Endometrium (tissue), 2 donors: ENCODE results near the gene SELENOH.
A peak's percentile ranks its signal among the peaks of the same experiment; 100 is the strongest.
"Not testable (repeated sequence)": the region's sequence is repeated elsewhere in the genome, so short reads cannot be mapped to it uniquely, and the experiment has no call there.

ENCODE experiments used
- FAIRE-seq: peaks from 2 replicates; lab custom pipeline; 2012; peaks lifted over from hg19 to GRCh38; lab: Jason Lieb, UNC
- donor health status: control.
- donor health status: control.

SELENOH gene, protein sequence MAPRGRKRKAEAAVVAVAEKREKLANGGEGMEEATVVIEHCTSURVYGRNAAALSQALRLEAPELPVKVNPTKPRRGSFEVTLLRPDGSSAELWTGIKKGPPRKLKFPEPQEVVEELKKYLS

DNA sequence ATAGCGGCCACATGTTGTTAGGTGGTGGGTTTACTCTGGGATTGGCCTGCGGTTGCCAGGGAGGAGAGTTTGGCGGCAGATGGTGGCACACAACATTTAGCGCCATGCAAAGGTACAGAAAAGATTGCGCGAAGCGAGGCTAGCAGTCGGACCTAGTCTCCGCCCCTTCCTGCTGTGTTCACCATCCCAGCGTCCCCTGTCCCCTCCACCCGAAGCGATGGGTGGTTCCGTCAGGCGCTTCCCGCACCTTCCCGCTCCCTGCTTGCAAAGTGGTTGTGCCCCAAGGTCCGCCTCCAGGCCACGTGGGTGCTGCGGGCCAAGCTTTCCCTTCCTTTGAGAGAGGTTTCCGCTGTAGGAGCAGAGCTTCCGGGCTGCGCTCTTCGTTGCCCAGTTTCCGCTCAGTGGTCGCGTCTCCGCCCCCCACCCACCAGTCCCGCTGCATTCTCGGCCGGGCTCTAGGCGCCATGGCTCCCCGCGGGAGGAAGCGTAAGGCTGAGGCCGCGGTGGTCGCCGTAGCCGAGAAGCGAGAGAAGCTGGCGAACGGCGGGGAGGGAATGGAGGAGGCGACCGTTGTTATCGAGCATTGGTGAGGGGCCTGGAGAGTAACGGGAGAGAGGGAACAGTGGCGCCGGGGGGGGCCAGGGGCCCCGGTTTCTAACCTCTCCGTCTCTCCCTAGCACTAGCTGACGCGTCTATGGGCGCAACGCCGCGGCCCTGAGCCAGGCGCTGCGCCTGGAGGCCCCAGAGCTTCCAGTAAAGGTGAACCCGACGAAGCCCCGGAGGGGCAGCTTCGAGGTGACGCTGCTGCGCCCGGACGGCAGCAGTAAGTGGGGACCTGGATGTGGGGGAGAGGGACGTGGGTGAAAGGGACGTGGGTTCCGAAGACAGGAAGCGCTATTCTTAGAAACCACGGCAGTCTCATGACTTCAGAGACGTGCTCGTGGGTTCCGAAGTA is at the start of gene SELENOH:
Gene SELENOH (plus strand): TSS at position 360 of the 955 bp plus-strand sequence. CDS start 105 bp downstream, at position 465.
- peak; percentile 33 for FAIRE-seq

DNA sequence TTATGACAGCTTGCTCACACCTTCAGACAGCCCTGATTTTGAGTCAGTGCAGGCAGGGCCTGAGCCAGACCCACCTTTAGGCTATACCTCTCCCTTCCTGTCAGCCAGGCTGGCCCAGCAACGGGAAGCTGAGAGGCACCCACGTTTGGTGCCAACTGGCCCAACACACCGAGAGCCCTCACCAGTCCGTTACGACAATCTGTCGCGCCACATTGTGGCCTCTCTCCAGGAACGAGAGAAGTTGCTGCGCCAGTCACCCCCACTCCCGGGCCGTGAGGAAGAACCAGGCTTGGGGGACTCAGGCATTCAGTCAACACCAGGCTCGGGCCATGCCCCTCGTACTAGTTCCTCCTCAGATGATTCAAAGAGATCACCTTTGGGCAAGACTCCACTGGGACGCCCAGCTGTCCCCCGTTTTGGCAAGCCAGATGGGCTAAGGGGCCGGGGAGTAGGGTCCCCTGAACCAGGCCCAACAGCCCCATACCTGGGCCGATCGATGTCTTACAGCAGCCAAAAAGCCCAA is 42.4 kb upstream of the SELENOH start:
- FAIRE-seq = no peak

DNA sequence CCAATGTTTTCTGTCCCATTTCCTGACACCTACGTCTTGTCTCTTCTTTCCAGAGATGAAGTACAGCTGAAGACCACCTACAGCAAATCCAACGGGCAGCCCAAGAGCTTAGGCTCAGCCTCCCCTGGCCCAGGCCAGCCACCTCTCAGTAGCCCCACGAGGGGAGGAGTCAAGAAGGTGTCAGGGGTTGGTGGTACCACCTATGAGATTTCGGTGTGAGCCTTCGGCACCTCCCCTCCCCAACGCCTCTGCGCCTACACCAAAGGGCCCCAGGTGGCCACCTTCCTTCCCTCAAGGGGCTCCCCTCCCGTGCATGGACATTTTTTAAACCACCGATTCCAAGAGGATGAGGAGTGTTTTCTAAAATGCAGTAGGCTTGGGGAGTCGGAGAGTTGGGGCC is 41.5 kb upstream of the SELENOH start:
- FAIRE-seq = no peak

DNA sequence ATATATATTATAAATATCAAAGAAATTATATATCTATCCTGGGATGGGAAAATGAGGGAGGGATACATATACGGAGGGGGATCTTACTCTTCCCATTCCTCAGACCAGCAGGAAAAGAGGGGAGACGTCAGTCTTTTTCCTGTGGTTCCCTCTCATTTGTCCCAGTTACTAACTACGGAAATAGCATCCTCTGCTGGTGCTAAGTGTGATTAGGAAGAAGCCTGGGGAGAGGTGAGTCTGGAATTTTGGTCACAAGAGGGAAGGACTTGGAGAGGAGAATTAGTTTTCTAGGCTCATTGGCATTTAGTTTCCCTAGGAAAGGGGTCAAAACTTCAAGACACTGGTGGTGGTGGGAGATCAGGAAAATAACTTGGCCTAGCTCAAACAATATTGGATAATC is 40.9 kb upstream of the SELENOH start:
- no peak for FAIRE-seq

DNA sequence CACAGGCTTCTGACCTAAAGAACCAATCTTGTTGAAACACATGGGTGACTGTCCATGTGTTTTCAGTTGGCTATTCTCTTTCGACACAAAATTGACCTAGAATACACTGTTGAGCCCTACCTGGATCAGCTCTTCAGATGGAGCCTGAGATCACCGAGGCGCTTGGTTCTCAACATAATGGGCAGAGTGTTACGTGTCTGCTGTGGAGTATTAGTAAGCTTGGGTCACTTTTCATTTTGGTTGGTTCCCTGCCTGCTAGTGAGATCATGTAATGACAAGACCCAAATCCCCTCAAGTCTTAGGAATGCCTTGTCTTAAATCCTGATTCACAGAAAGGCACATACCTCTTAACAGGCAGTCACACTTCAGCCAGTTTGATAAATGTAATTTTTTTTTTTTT is 38.0 kb upstream of the SELENOH start:
- FAIRE-seq = no peak

DNA sequence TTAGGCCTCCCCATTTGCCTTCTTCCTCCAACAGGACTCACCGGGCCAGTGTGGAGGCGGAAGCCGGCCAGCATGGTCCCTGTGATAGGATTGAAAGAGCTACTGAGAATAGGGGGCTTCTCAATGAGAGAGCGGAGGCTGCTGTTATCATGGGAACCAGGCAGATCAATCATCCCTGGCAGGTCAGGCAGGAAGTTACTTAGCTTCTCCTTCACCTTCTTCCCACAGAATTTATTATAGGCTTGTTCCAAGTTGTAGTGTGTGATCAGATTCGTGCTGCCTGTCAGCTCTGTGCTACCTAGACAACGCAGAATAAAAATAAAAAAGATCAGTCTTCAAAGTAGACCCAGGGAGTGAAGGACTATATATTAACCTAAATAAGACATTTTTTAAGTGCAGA is 36.4 kb upstream of the SELENOH start:
- FAIRE-seq = no peak

DNA sequence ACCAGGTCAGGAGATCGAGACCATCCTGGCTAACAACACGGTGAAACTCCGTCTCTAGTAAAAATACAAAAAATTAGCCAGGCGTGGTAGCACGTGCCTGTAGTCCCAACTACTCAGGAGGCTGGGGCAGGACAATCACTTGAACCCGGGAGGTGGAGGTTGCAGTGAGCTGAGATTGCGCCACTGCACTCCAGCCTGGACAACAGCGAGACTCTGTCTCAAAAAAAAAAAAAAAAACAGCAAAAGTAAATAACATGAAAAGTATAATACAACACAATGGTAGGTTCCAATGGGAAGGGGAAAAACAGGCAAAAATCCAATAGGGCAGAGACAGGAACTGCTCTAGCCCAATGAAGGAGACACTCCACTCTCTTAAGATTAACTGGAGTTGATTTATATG is 35.9 kb upstream of the SELENOH start:
- FAIRE-seq = not testable (repeated sequence)

DNA sequence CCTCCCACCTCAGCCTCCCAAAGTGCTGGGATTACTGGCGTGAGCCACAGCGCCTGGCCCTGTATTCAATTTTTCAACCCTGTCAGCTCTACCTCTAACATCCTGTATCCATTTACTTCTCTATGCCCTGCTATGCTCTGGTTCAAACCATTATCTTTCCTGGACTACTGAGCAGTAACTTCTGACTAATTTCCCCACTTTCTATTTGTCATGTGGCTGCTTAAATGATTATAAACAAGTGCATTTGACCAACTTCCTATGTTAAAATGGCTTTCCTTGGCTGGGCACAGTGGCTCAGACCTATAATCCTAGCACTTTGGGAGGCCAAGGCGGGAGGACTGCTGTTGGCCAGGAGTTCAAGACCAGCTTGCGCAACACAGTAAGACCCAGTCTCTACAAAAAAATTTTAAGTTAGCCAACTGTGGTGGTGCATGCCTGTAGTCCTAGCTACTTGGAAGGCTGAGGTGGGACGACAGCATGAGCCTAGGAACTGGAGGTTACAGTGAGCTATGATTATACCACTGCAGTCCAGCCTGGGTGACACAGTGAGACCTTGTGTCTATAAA is 31.4 kb upstream of the SELENOH start:
- FAIRE-seq = no peak

DNA sequence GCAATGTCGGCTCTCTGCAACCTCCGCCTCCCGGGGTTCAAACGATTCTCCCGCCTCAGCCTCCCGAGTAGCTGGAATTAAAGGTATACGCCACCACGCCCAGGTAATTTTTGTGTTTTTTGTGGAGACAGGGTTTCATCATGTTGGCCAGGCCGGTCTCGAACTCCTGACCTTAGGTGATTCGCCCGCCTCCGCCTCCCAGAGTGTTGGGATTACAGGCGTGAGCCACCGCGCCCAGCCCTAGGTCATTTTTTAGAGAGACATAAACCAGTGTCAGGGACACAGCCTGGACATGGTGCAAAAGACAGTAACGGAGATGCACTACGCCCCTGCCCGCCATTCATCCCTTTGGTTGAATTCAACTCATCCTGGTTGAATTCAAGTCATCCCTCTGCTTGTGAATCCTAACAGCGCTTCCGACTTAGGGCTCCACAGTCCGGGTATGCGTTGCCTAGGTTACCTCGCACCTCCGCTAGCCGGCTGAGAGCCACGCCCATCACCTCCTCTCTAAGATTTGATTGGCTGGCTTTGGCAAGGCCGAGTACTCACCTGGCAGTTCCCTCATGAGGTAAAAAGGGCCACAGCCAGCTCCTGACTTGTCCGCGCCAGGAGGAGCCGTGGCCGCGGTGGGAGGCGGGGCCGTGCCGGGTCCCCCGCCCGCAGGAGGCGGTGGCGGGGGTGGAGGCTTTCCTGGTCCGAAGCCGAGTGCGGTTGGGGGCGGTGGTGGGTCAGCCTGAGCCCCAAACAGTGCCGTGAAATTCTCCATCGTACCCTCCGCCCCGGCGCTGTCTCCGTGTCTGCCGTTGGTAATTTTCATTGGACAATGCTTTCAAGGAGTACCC is 29.7 kb upstream of the SELENOH start, which contains the start of gene MED19:
Gene MED19 (minus strand): TSS at position 802 of the 842 bp plus-strand sequence. CDS start 36 bp downstream, at position 766.
- no peak for FAIRE-seq

DNA sequence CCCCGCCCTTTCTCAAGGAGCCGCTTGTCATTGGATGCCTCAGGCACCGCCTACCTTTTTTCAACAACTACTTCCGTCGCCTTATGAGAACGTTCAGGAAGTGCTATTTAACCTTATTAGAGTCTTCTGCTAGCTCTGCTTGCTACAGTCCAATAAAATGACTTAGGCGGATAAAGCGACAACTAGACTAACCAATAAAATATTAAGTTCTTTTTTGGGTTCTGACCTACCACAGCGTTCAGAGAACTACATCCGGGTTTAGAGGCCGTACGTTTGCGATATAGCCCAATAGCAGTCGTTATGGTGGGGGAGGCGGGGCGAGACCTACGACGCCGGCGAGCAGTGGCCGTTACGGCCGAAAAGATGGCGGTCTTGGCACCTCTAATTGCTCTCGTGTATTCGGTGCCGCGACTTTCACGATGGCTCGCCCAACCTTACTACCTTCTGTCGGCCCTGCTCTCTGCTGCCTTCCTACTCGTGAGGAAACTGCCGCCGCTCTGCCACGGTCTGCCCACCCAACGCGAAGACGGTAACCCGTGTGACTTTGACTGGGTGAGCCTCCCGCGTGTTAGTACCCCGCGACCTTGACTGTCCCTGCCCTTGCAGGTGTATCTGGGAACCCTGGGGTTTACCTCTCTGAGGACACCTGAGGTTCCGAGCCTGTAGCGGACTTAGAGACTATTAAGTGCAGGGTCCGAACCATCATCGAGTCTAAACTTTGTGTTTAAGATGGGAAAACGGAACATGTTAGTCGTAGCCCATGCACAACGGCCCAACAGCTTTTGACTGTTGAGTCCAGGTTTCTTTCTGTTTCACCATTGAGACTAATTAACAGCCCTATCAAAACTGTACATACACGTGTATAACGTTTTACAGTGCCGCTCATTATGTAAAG is 28.8 kb upstream of the SELENOH start, which contains the start of gene TMX2:
Gene TMX2 (plus strand): TSS at position 338 of the 895 bp plus-strand sequence. CDS start 26 bp downstream, at position 364.
- peak; percentile 100 for FAIRE-seq

DNA sequence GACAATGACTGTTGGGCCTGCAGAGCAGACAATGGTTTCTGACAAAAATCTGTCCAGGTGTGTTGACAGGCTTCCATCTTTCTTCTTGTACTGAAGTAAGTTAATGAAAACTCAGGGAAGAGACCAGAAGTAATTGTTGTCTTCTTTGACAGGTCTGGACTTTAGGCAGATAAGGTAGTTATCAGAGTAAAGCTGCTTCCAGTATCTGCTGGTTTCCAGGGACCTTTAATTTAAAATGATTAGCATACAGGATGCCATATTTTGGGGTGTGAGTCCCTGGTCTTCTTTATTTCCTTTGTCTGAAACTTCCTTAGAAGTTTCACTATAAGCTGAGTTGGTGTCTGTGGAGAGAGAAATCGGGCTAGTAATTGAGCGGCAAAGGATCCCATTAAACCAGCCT is 27.5 kb upstream of the SELENOH start:
- FAIRE-seq = no peak

DNA sequence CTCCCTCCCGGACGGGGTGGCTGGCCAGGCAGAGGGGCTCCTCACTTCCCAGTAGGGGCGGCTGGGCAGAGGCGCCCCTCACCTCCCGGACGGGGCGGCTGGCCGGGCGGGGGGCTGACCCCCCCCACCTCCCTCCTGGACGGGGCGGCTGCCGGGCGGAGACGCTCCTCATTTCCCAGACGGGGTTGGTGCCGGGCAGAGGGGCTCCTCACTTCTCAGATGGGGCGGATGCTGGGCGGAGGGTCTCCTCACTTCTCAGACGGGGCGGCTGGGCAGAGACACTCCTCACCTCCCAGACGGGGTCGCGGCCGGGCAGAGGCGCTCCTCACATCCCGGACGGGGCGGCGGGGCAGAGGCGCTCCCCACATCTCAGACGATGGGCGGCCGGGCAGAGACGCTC is 24.6 kb upstream of the SELENOH start:
- FAIRE-seq = not testable (repeated sequence)

DNA sequence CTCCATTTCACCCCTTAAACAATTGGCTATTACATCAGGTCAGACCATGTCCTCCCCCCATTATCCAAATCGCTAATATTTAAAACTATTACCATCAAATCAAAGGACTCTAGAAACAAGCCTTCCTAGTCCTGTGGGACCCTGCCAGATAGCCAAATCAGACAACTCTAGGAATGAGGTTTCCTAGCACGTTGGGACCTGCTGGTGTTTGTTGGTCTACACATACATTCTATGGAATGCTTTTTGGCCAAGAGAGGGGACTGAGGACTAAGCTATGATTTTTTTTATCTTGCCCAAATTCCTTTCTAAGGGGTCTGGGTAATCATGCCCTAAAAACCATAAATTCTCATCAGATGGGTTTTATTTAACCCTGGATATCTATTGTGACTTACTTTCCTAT is 14.1 kb upstream of the SELENOH start:
- no peak for FAIRE-seq

DNA sequence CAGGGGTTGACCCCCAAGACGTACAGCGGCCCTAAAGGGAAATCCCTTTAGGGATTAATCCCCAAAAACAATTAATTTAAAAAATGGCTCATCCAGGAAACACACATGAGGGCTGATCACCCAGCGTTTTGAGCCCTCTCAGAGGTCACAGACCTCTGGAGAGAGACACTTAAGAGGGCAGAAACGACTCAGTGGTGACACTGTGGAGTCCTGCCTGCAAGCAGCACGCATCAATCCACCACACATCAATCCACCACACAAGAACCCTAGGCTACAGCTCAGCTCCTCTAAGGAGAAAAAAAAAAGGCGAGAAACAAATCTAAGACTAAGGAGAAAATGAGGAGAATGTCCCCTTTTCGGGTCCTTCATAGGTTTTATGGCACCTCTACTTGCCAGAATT is 12.5 kb upstream of the SELENOH start:
- FAIRE-seq = no peak

DNA sequence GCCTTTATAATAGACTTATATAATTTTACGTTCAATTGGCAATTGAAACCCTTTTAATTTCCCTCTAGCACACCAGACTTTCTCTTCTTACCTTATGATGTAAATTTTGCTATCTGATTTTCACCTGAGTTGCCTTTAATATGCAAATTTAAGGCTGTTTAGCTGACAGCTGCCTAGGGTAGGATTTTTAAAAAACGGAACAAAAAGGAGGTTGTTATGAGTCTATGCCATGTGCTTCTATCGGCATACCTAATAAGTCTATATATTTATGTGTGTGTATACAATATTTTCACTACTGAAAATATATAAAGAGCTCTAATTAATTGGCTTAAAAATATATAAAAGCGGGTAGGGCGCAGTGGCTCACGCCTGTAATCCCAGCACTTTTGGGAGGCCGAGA is 11.8 kb upstream of the SELENOH start:
- FAIRE-seq = no peak

DNA sequence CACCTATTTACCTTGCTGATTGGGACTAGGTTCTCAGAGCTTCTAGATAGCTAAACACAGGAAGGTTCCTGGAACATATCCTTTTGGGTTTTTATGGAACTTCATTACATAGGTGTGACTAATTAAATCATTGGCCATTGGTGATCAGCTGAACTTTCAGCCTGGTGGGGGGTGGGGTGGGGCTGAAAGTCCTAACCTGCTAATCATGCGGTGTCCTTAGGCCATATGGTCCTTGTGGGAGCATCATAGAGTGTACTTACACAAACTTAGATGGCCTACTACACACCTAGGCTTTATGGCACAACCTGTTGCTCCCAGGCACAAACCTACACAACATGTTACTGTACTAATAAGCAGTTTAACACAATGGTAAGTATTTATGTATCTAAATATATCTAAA is 8.6 kb upstream of the SELENOH start:
- FAIRE-seq = no peak

DNA sequence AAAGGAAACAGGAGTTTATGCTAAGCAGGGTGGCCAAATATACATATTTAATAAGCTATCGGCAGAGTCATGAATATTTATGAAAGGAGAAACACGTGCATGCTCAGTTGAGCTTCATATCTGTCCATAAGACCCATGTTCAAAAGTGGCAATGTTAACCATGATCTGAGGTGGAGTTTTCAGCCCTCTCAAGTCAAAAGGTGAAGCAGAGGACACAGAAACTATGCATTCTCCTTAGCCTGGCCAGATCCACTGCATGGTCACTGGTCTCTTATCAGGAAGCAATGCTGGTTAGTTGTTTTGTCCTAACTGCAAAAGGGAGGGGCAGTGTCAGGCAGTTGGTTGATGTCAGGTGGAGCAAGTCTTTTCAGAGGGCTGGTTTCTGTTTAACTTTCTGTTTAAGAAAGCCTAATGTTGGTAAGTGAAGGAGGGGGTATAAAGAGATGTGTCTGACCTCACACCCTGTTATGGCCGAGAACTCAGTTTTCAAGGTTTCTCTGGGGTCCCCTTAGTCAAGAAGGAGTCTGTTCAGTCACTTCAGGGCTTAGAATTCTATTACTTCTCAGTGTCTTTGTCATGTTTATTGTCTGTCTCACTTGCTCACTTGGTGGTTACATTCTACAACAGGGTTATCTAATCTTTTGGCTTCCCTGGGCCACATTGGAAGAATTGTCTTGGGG is 5.5 kb upstream of the SELENOH start:
- no peak for FAIRE-seq

DNA sequence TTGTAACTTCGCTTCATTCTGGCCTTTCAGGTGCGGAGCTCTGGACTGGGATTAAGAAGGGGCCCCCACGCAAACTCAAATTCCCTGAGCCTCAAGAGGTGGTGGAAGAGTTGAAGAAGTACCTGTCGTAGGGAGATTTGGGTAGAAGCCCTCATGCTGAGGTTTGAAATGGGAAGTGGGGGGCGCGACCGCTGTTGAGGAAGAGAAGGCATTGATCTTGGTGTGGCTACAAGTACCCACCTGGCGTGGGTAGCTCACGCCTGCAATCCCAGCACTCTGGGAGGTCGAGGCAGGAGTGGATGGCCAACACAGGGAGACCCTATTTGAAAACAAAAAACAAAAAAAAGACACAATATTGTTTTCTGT is 779 bp downstream of the SELENOH start:
- FAIRE-seq = no peak

DNA sequence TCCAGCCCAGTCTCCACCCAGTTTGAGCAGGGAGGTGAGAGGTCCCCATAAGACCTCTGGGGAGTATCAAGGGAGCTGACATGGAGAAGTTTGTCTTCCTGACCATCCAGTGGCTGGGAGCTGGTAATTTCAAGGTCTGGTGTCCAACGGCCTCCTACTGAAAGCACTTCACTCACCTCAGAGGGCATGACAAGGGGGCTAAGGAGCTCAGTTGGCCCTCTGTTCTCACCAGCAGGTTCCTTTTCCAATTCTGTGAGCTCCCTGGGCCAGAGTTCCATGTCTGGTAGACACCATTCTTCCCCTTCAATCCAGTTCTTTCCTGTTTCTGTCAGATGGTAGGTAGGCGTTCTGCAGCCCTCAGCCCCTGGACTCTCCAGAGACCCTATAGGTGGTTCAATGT is 3.1 kb downstream of the SELENOH start:
- FAIRE-seq = no peak

DNA sequence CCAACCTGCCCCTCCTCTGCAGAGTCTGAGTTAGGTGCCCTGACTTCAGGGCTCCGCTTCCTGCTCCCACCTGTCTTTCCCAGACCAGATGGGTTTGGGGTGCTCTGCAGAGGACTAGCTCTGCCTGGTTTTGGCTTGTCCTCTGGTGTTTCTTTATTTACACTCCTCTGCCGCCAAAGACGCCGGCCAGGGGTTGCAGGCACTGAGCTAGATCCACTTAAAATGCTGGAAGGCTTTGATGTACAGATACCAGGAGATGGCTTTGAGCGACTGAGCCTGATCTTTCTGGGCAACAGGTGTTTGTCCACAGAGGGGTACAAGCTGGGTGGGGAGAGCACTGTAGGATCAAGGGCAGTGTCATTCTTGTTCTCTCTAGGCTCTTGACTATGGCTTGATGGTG is 3.9 kb downstream of the SELENOH start:
- no peak for FAIRE-seq
